Measurements from ENCODE around the gene PRAME. TPM values are rescaled to one million over a fixed set of nuclear protein-coding genes. Genes with fewer than 3 reads are reported as not detected.
A peak's percentile ranks its signal among the peaks of the same experiment; 100 is the strongest.

PRAME gene, protein sequence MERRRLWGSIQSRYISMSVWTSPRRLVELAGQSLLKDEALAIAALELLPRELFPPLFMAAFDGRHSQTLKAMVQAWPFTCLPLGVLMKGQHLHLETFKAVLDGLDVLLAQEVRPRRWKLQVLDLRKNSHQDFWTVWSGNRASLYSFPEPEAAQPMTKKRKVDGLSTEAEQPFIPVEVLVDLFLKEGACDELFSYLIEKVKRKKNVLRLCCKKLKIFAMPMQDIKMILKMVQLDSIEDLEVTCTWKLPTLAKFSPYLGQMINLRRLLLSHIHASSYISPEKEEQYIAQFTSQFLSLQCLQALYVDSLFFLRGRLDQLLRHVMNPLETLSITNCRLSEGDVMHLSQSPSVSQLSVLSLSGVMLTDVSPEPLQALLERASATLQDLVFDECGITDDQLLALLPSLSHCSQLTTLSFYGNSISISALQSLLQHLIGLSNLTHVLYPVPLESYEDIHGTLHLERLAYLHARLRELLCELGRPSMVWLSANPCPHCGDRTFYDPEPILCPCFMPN
- 3.2 and 4.1 TPM in 2 replicates for total RNA-seq (2013; cell fraction: nucleolus; rRNA removed)
- total RNA-seq (2014; rRNA removed) (0.79 and 0.82 TPM in 2 replicates), total RNA-seq (2014; rRNA removed; fragmentation: Illumina TruSeq; extraction: Trizol) (0.49 and 0.55 TPM in 2 replicates), total RNA-seq (2021) (1.4 and 1.8 TPM in 2 replicates), polyA plus RNA-seq (2011; rRNA removed) (1.8 and 2.5 TPM in 2 replicates), polyA plus RNA-seq (2014; fragmentation: Illumina TruSeq; extraction: Trizol) (0.63 and 0.68 TPM in 2 replicates), polyA plus RNA-seq (2014; fragmentation: Nextera tagmentation; extraction: Ambion mirVana) (under 1 TPM; 0.40 to 0.68 TPM), polyA plus RNA-seq (2014; rRNA removed) (0.46 and 1.00 TPM in 2 replicates), polyA plus RNA-seq (2016; fragmentation: Nextera tagmentation; extraction: Ambion mirVana) (under 1 TPM; 0.56 to 0.62 TPM), polyA minus RNA-seq (2011; rRNA and poly(A)+ RNA removed) (1.8 and 2.1 TPM in 2 replicates), Bru-seq, nascent RNA (percentile 43 among the genes with signal in this experiment), BruChase-seq, experiment 1, labeled RNA remaining after a 6-hour chase (percentile 40 among the genes with signal in this experiment), BruChase-seq, experiment 2, labeled RNA remaining after a 2-hour chase (percentile 41 among the genes with signal in this experiment)
- polyA plus RNA-seq (2011; ENCODE audit: low read depth) = 0.41 TPM
- 2.0 and 2.6 TPM in 2 replicates for polyA plus RNA-seq (2011; cell fraction: cytosol; rRNA removed)
- polyA plus RNA-seq (2011; cell fraction: nucleus; rRNA removed) = 1.5 and 2.8 TPM in 2 replicates
- 0.41 and 0.66 TPM in 2 replicates for polyA plus RNA-seq (2012)
- polyA minus RNA-seq (2011; cell fraction: cytosol; rRNA and poly(A)+ RNA removed) = 2.1 TPM in 2 replicates
- polyA minus RNA-seq (2011; cell fraction: nucleus; rRNA and poly(A)+ RNA removed) = 0.36 and 0.48 TPM in 2 replicates
- long read RNA-seq, experiment 1, partial matches to known transcripts = 0 of 1 reads
- long read RNA-seq, experiment 1, other reads (novel, unspliced or antisense) = 1 of 1 reads
- long read RNA-seq, experiment 2, partial matches to known transcripts = 0 of 4 reads
- long read RNA-seq, experiment 2, other reads (novel, unspliced or antisense) = 3 of 4 reads

DNA sequence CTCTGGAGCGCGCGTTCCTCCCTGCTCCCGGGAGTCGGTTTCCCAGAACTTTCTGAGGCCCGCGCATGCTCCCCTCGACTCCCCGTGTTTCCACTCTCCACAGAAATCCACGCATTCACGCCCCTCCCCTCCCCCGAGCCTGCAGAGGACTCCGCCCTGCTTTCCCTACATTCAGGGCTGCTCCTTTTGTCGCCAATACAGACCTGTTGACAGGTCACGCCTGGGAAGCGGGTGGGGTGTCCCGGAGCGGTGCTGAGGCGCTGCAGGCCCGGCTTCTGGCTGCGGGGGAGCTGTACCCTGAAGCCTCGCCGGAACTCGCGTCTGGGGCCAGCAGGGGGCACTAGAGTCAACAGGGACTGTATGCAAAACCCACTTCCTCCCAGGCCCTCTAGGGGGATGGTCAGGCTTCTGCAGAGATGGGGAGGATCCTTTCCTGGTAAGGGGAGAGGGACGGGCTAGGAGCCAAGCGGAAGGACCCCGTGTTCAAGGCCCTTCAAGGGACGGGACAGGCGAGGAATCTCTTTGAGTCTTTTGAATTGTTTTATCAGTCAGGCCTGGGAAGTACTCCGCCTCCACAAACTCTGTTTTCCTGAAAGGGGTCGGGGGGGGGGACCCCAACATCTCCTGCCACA, at the start of gene PRAME:
Gene PRAME, minus strand, starts transcription at position 294 of the 632 bp plus-strand sequence. CDS start 2,433 bp downstream, outside the sequence.
- WGBS (ENCODE audit: insufficient coverage, insufficient replicate concordance, low lambda C conversion rate, missing lambda C conversion rate) = 42% methylated on average over 32 of the region's 32 CpGs
- CTCF ChIA-PET = interaction anchor here (0.7 to 1.4 kb wide), 6 partner anchors 9 to 109 kb away, joined by 3 to 5 read pairs (median 4); no protein-coding TSS in a partner anchor
- POLR2A ChIA-PET = no interaction called here
- no peak for TF ChIP-seq USF1 (IDR thresholded peaks at IDR 0.05; ENCODE audit: borderline replicate concordance, extremely low read length, insufficient read depth, low read depth, low read length)
- TF ChIP-seq, protein P1, sequence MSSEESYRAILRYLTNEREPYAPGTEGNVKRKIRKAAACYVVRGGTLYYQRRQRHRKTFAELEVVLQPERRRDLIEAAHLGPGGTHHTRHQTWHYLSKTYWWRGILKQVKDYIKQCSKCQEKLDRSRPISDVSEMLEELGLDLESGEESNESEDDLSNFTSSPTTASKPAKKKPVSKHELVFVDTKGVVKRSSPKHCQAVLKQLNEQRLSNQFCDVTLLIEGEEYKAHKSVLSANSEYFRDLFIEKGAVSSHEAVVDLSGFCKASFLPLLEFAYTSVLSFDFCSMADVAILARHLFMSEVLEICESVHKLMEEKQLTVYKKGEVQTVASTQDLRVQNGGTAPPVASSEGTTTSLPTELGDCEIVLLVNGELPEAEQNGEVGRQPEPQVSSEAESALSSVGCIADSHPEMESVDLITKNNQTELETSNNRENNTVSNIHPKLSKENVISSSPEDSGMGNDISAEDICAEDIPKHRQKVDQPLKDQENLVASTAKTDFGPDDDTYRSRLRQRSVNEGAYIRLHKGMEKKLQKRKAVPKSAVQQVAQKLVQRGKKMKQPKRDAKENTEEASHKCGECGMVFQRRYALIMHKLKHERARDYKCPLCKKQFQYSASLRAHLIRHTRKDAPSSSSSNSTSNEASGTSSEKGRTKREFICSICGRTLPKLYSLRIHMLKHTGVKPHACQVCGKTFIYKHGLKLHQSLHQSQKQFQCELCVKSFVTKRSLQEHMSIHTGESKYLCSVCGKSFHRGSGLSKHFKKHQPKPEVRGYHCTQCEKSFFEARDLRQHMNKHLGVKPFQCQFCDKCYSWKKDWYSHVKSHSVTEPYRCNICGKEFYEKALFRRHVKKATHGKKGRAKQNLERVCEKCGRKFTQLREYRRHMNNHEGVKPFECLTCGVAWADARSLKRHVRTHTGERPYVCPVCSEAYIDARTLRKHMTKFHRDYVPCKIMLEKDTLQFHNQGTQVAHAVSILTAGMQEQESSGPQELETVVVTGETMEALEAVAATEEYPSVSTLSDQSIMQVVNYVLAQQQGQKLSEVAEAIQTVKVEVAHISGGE (CRISPR knock-in tag; IDR thresholded peaks at IDR 0.05) = no peak
- TF ChIP-seq SIX5 (IDR thresholded peaks at IDR 0.05; ENCODE audit: low read depth, low read length, severe bottlenecking) = no peak
- 0 out of 2 replicates have a peak, but pooled peaks have one; percentile 21 for TF ChIP-seq GABPA (IDR thresholded peaks at IDR 0.05; ENCODE audit: low read depth)
- no peak for TF ChIP-seq SIN3A (IDR thresholded peaks at IDR 0.05; ENCODE audit: low read depth, low read length)
- no peak for TF ChIP-seq CREM (IDR thresholded peaks at IDR 0.05; ENCODE audit: low read depth)
- TF ChIP-seq BHLHE40 (IDR thresholded peaks at IDR 0.05; ENCODE audit: borderline replicate concordance in 1 of 2, low read depth in 2 of 2, low read length in 1 of 2) = 0 out of 4 replicates have a peak, but pooled peaks of 1 of the 2 experiments have one; percentile 9
- TF ChIP-seq ATF2 (IDR thresholded peaks at IDR 0.05; ENCODE audit: low read length) = no peak
- TF ChIP-seq POLR2A (IDR thresholded peaks at IDR 0.05; ENCODE audit: low read depth, low read length) = peak; percentile 20; the same call in 1 of the 2 replicates

More for the DNA sequence above, at the start of gene PRAME:
- ChIA-PET RAD21 (ENCODE audit: unreplicated experiment) (no interaction called here), SMC1A (ENCODE audit: uncharacterized antibody, unreplicated experiment) (interaction anchor here (1.0 to 1.1 kb wide), 2 partner anchors 28 to 32 kb away, joined by 3 to 4 read pairs; no protein-coding TSS in a partner anchor)
- Histone ChIP-seq H3K27me3 (replicated peaks in 1 of 2; ENCODE audit: control insufficient read depth in 2 of 2, insufficient read depth in 2 of 2, low read length in 1 of 2) (no peaks in the 10 kb centered on the region), H3K36me3 (ENCODE audit: control insufficient read depth in 2 of 2, insufficient read depth in 2 of 2, low read length in 1 of 2) (no peaks in the 10 kb centered on the region), H2AFZ (ENCODE audit: control insufficient read depth, low read depth, low read length) (peak within 1 kb of the TSS; percentile 44), H4K20me1 (ENCODE audit: control insufficient read depth, insufficient read depth) (no peaks in the 10 kb centered on the region), H3K9me3 (replicated peaks; ENCODE audit: control insufficient read depth, insufficient read depth, low read length) (no peaks in the 10 kb centered on the region), H3K79me2 (ENCODE audit: control insufficient read depth, insufficient read depth, low read length) (no peaks in the 10 kb centered on the region), H3K4me3 (no peak within 1 kb of the TSS), H3K4me2 (ENCODE audit: control insufficient read depth, insufficient read depth) (peak within 1 kb of the TSS; percentile 22; the same call in 1 of the 2 replicates), H3K4me1 (ENCODE audit: control insufficient read depth, insufficient read depth, low read length) (no peaks in the 10 kb centered on the region), H3K27ac (ENCODE audit: control insufficient read depth, insufficient read depth) (no peak within 1 kb of the TSS), H3K9ac (ENCODE audit: control insufficient read depth, insufficient read depth, low read length) (no peak within 1 kb of the TSS)
- FAIRE-seq (no peak), DNase-seq (ENCODE audit: low read depth, low spot score) (peak; percentile 11), ATAC-seq (peak; percentile 96)
- intact Hi-C loops (cut with micrococcal nuclease; ENCODE audit: unreplicated experiment) (loop anchor here (1.0 to 10.0 kb wide), 2 partner anchors 51 to 134 kb away; partner anchors contain the start of gene ZNF280B), in situ Hi-C loops (cut with MboI) (no loop called here)
- BruUV-seq (replicated peaks) = no TSS peak

Data from GM12878 (cell line).